ENCODE measurements around the gene DPH3. TPM values are rescaled to one million over a fixed set of nuclear protein-coding genes. Genes with fewer than 3 reads are reported as not detected.
"Not testable (repeated sequence)": the region's sequence is repeated elsewhere in the genome, so short reads cannot be mapped to it uniquely, and the experiment has no call there.

Gene DPH3
- total RNA-seq = 23.1 TPM
- long read RNA-seq, transcript DPH3-204 (3 exons, 3,131 nt) = major isoform, 64 of 90 reads
- long read RNA-seq, transcript DPH3-202 (2 exons, 3,052 nt) = minor isoform, 25 of 90 reads
- long read RNA-seq, partial matches to known transcripts = 0 of 90 reads
- long read RNA-seq, other reads (novel, unspliced or antisense) = 1 of 90 reads

DNA sequence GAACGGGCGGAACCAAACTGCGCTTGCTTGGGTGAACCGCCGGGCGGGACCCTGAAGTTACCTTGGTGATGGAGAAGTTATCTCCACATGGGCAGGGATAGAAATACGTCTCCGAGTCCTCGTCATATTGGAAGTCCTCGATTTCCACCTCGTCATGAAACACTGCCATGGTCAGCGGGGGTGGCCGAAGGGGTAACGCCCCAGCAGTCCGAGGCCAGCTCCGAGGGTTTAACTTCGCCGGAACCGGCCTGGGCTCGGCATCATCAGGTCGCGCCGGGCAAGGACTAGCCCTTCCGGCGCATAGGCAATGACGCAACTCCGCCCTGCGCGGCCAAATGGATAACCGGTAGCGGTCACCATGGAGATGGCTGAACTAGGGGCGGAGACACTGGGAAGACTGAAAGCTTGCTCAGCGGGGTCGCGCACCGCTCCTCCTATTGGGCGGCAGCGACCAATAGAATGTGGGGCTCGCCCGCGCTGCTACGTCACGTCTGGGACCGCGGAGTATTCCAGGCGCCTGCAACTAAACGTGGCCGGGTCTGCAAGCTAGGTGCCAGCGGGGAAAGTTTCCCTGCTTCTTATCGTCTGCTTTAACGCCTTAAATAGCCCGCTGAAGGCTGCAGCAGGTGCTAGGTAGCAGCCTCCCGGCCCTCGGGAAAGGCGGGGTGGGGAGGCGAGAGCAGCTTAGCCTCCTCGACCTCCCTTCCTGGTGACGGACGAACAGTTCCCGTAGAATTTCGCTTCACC, at the start of gene DPH3, which contains the start of gene OXNAD1:
Gene DPH3, minus strand, starts transcription at position 236 of the 747 bp plus-strand sequence. Its CDS starts 67 bp downstream, at position 169.
Gene OXNAD1, plus strand, starts transcription at position 505 of the 747 bp plus-strand sequence. CDS start 5,741 bp downstream, outside the sequence.
- DNase-seq (ENCODE audit: low spot score) = peak; percentile 99
- intact Hi-C loops (cut with DNase I) = loop anchor here (5.0 to 10.0 kb wide), 3 partner anchors 252 to 470 kb away; no protein-coding TSS in a partner anchor

DNA sequence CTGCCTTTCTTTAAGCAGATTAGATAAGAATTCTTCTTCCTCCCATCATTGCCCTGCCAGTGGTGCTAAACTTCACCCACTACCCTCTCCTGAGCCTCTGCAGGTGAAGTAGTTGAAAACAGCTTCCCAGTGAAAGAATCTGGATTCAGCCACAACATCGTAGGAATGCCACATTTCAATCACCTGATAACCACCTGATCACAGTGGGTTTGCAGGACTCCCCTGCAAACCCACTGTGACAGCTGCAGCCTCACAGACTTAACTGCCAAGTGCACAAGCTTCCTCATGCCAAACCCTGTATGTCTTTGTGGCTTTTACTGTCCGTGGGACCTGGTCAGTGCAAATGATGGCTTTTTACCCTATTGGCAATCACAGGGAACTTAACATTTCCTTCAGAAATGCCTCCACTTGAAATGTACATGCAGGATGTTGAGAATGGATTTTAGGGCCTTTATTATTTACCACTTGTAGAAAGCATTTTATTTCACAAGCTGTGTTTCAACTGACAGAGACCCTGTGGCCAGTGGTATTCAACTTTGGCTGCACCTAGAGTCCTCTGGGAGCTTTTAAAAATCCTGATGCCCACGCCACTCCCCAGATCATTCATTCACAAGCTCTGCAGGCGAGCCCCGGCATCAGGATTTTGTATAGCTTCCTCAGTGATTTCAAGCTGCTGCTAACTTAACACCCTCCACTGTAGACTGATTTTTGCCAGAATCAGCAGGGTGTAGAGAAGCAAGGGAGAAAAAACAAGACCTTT, 49.3 kb upstream of the DPH3 start:
- intact Hi-C loops (cut with DNase I) = no loop called here
- DNase-seq (ENCODE audit: low spot score) = no peak

DNA sequence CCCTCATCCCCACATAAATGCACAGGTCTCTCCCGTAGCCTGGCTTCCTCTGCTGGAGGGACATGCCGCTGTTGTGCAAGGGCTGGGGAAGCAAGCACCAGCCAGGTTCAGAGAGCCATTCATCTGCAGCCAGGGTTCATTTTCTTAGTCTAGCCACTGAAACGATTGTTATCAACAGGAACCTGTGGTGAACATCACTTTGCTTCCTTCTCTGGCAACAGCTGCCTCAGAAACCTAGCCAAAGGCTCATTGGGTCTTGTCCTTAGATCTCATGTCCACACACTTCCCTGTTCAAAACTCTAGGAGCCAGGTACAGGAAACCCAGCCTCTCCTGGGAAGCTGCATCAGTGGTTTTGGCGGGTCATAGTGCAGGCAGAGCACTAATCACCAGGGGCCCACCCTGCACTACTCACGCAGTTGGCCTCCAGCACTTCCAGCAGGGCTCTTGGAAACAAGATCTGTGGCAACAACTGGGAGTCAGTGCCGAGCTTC, 47.3 kb upstream of the DPH3 start:
- no peak for DNase-seq (ENCODE audit: low spot score)
- intact Hi-C loops (cut with DNase I) = no loop called here

DNA sequence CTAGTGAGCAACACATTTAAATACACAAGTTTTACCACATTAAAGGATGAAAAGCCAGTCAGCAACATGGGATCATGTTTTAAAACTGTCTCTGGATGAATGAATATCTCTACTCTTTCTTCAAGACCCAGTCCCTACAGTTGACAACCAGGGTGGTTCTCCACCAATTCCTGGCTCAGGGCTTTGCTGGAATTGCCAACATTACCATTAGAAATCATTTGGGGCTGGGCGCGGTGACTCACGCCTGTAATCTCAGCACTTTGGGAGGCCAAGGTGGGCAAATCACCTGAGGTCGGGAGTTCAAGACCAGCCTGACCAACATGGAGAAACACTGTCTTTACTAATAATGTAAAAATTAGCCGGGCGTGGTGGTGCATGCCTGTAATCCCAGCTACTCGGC, 45.7 kb upstream of the DPH3 start:
- intact Hi-C loops (cut with DNase I); DNase-seq (ENCODE audit: low spot score): not testable (repeated sequence)

DNA sequence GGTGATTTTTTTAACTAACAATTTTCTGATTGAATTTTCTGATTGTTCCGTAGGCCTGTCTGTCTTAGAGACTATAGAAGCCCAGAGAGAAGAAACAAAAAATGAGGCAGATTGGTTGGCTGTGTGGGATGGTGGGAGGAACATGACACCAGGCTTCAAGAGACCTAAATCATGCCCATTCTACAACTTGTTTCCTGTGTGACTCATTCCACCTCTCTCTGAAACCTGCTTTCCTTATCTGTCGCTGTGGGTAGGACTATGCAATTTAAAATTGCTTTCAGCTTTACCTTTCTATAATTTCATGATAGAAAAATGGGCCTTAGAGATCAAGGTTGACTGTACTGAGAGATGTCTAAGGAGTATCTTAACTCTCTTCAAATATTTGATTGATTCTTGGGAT, 44.8 kb upstream of the DPH3 start:
- no peak for DNase-seq (ENCODE audit: low spot score)
- intact Hi-C loops (cut with DNase I) = no loop called here

DNA sequence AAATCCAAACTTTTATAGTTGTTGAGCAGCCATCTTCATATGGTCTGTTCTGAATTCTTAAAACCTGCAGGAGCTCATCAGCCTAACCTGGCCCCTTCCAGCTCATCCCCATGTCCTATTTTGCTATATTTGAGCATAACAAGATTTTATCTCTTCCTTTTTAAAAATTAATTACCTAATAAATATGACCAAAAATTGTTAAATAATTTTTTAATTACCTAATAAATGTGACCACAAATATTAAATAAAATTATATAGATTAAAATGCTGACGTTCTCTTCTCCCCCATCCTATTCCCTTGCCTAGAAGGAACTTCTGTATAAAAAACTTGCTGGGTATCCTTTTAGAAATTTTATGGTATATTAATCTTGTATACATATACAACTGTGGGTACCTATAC, 44.0 kb upstream of the DPH3 start:
- DNase-seq (ENCODE audit: low spot score) = no peak
- intact Hi-C loops (cut with DNase I) = no loop called here

DNA sequence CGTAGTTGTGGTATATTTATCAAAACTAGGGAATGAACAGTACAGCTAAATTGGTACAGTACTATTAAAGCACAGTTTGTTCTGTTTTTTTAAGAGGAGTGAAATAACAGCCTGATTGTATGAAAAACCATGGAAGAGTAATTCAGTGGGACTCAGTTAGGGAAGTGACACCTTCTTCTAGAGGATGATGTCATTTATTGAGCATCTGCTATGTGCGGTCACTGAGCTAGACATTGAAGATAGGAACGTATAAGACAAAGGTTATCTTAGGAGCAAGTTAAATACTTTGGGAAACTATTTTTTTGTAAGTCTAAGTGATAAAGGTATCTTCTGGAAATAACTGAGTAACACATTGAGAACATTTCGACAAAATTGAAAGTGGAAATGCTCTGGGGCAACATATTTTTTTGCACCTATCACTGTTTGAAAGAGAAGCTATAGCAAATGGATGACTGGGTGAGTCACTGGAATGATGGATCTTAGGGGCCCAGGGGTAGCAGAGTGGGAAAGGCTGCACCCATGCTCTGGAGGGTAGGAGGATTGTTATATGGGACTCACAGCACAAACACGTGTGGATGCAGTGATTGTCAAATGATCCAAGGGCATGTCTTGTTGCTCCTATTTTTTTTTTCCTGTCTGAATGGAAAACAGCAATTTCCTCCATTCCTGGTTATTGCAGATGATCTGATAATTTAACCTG, 43.2 kb upstream of the DPH3 start:
- intact Hi-C loops (cut with DNase I) = no loop called here

DNA sequence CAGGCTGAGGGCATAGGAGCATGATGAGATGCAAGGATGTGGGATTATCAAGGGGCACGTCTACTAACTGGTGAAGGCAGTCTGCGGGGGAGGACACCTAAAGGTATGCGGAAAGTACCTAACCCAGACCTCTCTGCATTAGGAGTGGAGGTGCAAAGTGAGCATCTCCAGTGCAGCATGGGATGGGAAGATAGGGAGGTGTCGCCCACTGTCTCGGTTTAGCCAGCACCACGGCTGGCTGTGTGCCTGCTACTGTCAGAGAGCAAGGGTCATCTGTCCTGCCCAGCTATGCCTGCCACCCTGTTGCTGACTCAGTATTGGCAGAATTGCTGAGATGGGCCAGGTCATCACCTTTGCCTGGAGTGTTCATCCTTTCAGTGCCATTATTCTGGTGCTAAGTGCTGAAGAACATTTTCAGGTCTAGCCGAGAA, 40.4 kb upstream of the DPH3 start:
- no peak for DNase-seq (ENCODE audit: low spot score)

More for the DNA sequence above, 43.2 kb upstream of the DPH3 start:
- no peak for DNase-seq (ENCODE audit: low spot score)

DNA sequence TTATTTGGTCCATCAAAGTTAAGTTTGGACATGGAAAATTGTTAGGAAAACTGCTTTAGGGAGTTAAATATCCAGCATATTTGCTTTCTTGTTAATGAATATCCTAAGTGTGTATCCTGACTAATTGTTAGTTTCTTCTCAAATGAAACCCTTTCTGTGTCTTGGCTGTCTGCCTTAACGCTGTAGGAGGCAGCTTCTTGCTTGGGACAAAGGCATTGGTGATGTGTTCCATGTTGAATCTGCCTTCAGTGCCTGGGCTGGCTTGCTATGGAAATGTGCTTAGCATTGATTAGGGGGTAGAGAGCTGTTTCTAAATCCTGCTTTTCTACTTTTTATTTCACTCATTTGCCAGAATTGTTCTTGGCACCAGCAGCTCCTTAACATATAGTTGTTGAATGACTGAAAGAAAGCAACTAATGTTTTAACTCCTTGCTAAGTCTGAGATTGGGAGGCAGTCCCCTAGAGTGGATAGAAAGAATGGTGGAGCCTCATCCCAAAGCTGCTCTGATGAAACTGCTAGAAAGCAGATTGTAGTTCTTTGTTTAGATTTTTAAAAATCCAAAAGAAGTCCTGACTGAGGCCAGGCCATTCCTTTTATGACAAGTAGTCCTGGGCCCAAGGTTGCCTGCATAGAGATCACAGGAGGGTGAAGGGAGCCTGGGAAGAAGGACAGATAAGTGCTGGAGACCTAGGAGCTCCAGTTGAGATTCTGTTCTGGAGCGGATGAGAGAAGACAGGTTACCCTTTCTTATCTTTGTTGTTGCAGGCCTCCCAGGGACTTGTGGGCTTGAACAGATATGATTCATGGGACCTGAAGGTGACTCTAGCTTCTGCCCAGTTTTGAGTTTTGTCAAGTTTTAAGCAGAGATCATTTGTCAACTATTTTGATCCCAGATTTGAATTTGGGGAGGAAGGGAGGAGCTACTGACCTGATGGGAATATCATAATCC, 39.6 kb upstream of the DPH3 start:
- DNase-seq (ENCODE audit: low spot score) = no peak
- intact Hi-C loops (cut with DNase I) = no loop called here

More for the DNA sequence above, 40.4 kb upstream of the DPH3 start:
- intact Hi-C loops (cut with DNase I) = no loop called here

DNA sequence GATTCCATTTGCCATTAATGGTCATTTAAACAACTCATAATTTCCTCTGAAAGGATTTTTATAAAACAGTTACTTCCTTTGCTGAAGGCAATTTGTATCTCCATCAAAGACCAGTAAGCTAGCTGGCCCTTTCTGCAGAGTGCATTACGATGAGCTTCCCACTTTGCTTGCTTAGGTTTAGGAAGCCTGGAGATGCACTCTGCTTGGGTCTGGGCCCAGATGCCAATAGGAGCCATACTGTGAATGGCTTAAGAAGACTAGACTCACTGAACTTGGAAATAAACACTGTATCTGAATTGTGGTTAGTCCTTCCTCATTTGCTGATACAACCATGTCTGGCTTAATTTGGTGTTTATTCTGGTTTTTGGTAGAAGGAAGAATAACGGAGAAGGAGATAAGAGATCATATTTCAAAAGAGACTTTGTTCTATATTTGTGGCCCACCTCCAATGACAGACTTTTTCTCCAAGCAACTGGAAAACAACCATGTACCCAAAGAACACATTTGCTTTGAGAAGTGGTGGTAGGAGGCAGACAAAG, 38.4 kb upstream of the DPH3 start:
- no peak for DNase-seq (ENCODE audit: low spot score)
- intact Hi-C loops (cut with DNase I) = no loop called here

DNA sequence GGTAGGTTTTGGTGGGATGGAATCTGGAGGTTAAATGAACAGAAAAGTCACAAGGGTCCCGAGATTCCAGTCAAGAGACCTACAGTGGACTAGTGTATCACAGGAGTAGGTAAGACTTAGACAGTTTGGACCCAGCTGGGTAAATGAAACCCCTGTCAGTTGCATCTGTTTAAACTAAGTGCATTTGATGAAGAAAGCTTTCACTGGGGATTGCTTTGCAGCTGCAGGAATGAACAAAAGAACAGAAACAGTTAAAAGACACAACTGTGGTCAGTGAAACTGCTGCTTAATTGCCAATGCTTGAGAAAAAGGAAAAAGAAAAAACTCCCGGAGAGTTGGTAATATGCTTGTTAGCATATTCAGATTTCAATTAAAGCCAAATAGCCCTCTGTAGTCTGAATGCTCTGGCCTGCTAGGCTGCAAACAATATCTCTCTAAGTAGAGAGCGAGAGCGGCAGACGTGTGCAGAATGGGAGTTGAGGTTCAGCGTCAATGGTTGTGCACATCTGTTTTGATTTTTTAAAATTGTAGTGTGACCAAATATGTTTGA, 37.4 kb upstream of the DPH3 start:
- intact Hi-C loops (cut with DNase I) = no loop called here
- DNase-seq (ENCODE audit: low spot score) = no peak

DNA sequence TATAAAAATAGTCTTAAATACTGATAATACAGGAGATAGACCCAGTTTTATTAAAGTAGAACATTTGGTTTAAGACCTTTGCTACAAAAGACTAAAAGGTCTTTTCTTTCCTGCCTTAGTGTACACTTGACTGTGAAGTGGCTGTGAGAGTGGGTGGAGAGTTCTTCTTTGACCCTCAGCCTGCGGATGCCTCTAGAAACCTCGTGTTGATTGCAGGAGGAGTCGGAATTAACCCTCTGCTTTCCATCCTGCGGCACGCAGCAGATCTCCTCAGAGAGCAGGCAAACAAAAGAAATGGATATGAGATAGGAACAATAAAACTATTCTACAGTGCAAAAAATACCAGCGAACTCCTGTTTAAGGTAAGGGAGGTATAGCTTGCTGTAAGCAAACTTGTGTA, 36.8 kb upstream of the DPH3 start:
- no peak for DNase-seq (ENCODE audit: low spot score)
- intact Hi-C loops (cut with DNase I) = no loop called here

DNA sequence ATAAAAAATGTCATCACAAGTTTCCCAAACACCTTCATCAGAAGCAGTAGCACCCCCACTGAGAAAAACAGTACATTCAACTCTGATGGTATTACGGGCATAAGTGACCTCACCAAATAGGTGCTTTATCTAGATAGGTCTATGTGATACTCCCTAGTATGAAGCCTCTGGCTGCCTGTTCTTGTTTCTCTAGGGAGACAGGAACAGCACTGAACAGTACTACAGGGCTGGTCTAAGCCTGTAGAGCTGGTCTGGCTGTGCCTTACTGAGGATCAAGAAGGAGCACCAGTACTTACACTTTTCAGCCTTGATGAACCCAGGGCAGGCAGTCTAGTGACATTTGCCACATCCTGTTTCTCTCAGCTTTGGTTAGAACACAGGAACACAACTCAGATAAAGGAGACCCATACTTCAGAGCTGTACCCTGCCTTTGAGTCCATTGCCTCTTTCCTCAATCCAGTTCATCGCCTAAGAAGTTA, 36.2 kb upstream of the DPH3 start:
- intact Hi-C loops (cut with DNase I) = no loop called here
- DNase-seq (ENCODE audit: low spot score) = no peak

DNA sequence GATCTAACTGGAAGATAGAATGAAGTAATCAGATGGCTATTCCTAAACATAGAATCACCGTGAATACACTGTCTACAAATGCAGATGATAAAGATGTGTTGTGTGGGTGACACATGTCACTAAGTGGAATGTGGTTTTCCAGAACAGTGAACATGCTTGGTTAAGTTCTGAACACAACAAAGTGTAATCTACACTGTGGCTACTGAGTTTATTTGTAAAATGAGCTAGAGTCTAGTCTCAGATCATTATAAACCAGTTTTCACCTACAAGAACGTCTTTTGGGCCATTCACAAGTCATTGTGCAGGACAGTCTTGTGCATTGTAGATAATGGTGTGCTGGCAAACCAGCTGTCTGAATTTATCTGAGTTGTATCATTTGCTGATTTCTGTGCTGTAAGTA, 35.6 kb upstream of the DPH3 start:
- DNase-seq (ENCODE audit: low spot score) = no peak
- intact Hi-C loops (cut with DNase I) = no loop called here

DNA sequence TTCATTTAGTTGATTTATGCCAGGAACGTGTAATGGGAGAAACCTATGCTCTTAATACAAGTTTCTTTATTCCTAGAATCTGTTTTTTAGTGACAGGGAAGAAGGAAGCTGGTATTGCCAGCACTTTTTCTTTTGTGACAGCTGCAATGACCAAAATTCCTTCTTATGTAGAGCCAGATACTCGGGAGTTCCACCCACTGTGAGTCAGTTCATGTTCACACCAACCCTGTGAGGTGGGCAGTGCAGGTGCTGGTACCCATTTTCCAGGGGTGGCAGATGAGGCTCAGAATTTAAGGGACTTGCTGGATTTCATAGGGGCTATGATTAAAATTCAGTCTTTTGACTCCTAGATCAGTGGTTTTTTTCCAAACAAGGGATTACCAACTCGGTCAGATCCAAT, 35.0 kb upstream of the DPH3 start:
- DNase-seq (ENCODE audit: low spot score) = no peak
- intact Hi-C loops (cut with DNase I) = no loop called here

DNA sequence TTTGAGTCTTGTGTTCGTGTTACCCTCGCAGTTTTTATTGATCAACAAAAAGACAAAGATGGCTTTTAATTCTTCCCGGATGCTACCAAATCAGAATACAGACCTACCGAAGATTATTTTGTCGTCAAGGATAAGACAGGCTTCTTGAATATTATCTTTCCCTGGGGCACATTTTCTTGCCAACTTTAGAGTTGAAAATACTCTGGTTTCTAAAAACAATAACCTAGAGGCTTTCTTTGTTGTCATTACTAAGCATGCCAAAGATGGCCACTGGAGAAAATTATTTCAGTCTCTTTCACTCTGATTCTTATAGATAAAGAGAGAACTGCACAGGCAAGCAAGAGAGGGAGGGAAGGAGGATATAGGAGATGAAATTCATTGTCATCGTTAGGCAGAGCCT, 34.1 kb upstream of the DPH3 start:
- DNase-seq (ENCODE audit: low spot score) = no peak

DNA sequence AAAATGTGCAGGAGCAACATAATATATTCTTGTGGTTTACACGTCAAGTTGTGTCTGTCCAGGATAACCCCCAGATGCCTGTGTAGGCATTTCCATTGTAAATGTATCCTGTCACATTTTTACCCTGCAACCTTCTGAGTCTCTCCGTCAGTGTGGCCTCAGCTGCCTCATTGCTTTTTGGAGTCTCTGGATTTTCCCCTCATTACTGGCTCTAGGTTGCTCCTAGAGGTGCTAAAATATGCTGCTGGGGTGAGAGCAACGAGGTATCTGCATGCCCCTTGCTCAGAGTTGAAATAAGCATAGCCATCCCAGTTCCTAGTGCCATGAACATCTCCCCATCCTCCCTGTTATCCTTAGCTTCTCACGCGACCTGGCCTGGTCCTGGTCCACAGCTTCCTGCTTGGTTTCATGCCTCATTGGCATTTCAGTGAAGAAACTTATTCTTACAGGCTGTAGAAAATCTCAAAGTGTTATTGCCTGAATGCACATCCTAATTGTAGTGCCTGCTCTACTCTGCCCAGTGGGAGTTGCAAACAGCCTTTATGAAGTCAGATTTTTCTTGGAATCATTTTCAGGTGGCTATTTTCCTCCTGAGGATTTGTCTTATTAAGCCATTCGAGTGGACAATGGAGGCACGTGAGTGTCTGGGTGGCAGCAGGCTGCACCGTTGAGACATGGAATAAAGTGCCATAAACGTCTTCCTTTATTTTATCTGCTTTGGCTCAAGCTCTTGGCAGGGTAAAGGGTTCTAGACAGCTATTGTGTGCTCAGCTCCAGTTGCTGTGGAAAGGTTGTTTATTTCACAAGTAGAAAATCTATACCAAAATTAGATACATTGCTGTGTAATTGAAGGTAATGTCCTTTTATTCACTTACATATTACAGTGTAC, 33.5 kb upstream of the DPH3 start:
- intact Hi-C loops (cut with DNase I) = no loop called here
- DNase-seq (ENCODE audit: low spot score) = no peak

More for the DNA sequence above, 34.1 kb upstream of the DPH3 start:
- intact Hi-C loops (cut with DNase I) = no loop called here
